Activated CD4-positive, CD25-positive, alpha-beta regulatory T cell treated with anti-CD3 and anti-CD28 coated beads, Interleukin-2, amount 50 U/mL, for 16 hours (primary cell): ENCODE results near the gene CYP4F12.
"Not testable (repeated sequence)": the region's sequence is repeated elsewhere in the genome, so short reads cannot be mapped to it uniquely, and the experiment has no call there.

Source experiments
- DNase-seq: peaks from one replicate; pipeline ENCODE4 v3.0.0-alpha.2; 2020; ENCODE audit warnings: low read depth, low spot score

Gene CYP4F12

GRCh38 chr19:15649526-15649925, 23.4 kb upstream of the CYP4F12 start:
- no peak for DNase-seq

GRCh38 chr19:15650123-15650522, 22.8 kb upstream of the CYP4F12 start:
- DNase-seq = not testable (repeated sequence)

DNA sequence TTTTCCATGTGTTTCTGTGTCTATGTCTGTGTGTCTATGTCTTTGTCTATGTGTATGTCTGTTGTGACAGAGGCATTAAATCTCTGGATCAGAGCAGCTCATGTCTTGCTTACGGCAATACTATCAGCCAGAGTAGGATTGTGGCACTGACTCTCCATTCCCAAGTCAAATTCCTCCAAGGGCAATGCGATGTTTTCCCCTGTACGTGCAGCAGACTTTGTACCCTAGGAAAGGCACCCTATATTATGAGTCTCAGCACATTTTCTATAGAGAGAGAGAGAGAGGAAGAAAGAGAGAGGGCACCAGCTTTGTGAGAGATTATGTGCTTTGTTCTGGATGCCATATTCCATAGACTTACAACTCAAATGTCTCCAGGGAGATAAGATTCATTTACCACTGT, 21.1 kb upstream of the CYP4F12 start:
- no peak for DNase-seq

DNA sequence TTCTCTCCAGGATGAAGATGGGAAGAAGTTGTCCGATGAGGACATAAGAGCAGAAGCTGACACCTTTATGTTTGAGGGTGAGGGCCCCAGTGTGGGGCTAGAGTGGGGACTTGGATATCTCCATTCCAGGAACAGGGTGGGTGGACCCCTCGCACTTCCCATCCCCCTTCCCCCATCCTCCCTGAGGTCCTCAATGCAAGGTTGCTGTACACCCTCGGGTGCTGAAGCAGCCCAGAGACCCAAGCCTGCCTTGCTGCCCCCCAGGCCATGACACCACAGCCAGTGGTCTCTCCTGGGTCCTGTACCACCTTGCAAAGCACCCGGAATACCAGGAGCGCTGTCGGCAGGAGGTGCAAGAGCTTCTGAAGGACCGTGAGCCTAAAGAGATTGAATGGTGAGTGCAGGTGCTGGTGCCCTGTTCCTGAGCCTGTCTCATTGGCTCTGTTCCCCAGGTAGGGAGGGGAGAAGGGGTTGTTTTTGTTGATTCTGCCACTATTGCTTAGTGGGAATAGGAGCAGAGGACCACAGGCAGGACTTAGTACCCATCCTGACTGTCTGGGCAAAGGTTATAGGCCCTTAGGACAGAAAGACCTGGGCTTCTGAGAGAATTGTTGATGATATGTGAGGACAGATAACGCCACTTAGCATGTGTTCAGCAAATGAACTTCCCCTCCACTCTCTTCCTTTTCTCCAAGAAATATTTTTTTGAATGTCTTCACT, 20.2 kb upstream of the CYP4F12 start:
- DNase-seq = no peak

GRCh38 chr19:15656467-15656866, 16.4 kb upstream of the CYP4F12 start:
- no peak for DNase-seq

- no peak for DNase-seq
These were observed 9.6 kb upstream of the CYP4F12 start for GRCh38 chr19:15663247-15663646.

GRCh38 chr19:15666186-15666585, 6.7 kb upstream of the CYP4F12 start:
- DNase-seq = no peak

DNA sequence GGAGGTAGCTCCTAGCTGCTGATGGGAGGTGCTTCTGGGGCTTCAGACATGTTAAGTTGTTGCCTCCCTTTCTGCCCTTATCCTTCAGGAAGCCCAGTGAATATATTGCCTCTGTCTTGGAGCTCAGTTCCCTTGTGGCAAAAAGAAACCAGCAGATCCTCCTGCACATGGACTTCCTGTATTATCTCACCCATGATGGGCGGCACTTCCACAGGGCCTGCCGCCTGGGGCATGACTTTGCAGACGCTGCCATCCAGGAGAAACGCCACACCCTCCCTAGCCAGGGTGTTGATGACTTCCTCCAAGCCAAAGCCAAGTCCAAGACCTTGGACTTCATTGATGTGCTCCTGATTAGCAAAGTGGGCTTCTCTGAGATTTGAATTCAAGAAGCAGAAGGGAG, 6.0 kb upstream of the CYP4F12 start:
- DNase-seq = no peak

DNA sequence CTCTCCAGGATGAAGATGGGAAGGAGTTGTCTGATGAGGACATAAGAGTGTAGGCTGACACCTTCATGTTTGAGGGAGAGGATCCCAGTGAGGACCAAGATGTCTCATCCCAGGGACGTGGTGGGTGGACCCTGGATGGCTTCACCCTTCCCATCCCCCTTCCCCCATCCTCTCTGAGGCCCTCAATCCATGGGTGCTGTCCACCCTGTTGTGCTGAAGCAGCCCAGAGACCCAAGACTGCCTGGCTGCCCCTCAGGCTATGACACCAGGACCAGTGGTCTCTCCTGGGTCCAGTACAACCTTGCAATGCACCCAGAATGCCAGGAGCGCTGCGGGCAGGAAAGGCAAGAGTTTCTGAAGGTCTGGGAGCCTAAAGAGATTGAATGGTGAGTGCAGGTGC, 3.4 kb upstream of the CYP4F12 start:
- DNase-seq = no peak

DNA sequence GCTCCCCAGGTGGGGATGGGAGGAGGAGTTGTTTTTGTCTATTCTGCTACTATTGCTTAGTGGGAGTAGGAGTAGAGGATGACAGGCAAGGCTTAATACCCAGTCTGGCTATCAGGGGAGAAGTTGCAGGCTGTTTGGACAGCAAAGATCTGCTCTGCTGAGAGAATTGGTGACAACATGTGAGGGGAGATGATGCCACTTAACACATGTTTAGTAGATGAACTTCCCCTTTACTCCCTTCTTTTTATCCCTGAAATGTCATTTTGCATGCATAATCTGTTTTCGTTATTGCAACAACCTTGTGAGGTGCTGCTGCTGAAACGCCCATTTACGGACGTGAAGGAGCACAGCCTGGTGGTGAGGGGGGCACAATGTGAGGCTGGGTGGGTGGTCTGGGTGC, 3.0 kb upstream of the CYP4F12 start:
- DNase-seq = no peak

GRCh38 chr19:15671237-15671821, 1.6 kb upstream of the CYP4F12 start:
- no peak for DNase-seq

GRCh38 chr19:15671891-15672579, 852 bp upstream of the CYP4F12 start:
- no peak for DNase-seq

DNA sequence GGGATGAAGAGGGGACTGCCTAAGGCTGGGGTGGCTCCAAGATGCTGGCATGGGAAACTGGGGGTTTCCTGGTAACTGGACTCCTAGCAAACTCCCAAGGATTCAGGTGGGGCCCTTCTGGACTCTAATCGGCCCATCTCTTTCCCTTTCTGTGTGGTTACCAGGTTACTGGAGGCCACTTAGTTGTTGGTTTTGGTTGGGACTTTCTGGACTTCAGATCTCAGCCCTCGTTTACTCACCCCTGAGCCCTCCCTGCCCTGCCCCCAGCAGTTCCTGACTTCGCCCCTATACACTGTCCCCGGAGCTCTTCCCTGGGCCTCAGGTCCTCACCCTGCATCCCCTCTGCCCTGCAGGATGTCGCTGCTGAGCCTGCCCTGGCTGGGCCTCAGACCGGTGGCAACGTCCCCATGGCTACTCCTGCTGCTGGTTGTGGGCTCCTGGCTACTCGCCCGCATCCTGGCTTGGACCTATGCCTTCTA, 328 bp downstream of the CYP4F12 start:
- DNase-seq = no peak

DNA sequence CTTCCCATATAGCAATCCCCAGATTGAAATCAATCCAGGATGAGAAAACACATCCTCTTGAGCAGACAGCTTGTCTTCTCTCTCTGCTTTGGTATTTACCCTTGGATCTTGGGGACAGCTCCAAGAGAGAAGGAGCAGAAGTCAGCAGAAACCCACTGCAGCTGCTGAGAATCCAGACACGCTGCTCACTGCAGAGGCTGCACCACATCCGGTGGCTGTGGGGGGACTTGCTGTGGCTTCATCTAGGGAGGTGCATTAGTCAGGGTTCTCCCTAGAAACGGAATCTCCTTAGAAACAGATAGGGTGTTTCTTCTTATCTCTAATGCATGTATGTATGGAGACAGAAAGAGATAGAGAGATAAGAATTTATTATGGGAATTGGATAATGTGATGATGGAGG, 2.7 kb downstream of the CYP4F12 start:
- DNase-seq = no peak

DNA sequence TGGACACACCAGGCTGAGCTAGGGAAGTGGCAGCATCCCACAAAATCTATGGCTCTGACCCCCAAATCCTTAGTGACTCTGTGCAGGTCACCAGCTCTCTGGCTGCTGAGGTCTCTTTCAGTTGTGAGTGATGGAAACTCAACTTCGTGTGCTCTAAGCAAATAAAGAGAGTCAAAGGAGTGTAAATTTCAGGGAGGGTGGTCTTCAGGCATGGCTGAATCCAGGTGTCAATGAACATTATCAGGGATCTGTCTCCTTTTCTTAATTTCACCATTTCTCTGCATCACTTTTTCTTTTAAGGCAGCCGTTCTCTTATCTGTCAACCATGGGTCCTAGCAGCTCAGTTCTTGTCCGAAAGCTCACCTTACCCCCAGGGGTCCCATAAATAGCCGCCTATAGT, 6.2 kb downstream of the CYP4F12 start:
- DNase-seq = no peak

GRCh38 chr19:15679865-15680264, 7.0 kb downstream of the CYP4F12 start:
- DNase-seq = not testable (repeated sequence)

DNA sequence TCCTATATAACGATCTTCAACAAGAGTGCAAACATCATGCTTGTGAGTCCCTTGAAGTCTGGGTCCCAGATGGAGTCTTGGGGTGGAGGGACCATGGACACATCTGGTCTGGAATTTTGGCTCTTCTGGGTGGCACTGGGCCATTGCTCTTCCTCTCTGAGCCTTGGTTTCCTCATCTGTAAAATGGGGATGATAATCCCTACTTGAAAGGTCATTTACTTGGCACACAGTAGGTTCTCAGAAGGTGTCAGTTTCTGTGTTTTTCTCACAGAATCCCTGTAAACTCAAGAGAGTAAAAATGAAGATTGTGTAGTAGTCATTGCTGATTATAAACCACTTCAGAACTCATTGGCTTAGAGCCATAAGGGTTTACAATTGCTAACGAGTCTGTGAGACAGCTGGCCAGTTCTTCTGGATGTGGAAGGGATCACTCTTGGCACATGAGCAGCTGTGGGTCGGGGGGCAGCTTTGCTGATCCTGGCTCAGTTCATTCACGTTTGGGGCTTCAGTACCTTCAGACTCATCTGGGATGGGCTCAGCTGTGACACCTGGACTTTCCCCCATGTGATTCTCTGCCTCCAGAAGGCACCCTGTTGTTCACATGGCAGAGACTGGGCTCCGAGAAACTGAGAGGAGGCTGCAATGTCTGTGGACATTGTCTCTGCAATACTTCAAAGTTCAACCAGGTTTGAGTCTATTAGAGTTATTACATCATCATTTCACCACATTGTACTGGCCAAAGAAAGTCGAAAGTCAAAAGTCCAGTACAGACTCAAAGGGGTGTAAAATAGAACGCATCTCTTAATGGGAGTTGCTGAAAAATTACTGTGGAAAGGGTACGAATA, 7.8 kb downstream of the CYP4F12 start:
- no peak for DNase-seq

DNA sequence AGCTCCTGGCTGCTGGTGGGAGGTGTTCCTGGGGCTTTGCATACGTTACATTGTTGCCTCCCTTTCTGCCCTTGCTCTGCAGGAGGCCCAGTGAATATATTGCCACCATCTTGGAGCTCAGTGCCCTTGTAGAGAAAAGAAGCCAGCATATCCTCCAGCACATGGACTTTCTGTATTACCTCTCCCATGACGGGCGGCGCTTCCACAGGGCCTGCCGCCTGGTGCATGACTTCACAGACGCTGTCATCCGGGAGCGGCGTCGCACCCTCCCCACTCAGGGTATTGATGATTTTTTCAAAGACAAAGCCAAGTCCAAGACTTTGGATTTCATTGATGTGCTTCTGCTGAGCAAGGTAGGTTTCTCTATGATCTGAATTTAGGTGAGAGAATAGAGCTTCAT, 10.5 kb downstream of the CYP4F12 start:
- DNase-seq = no peak

GRCh38 chr19:15684828-15685227, 11.9 kb downstream of the CYP4F12 start:
- no peak for DNase-seq

DNA sequence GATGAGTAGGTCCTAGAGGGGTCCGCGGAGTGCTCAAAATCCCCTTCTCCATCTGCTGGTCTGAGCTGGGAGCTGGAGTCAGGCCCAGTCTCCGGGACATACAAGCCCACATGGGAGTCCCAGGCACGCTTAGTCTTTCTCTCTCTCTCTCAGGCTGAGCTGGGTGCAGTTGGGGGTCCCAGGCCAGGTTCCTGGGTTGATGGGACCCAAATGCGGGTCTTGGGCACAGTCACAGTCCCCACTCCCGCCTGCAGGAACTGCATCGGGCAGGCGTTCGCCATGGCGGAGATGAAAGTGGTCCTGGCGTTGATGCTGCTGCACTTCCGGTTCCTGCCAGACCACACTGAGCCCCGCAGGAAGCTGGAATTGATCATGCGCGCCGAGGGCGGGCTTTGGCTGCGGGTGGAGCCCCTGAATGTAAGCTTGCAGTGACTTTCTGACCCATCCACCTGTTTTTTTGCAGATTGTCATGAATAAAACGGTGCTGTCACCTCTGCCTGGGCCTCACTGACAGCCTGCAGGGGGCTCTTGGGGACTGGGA, 23.8 kb downstream of the CYP4F12 start:
- DNase-seq = no peak

DNA sequence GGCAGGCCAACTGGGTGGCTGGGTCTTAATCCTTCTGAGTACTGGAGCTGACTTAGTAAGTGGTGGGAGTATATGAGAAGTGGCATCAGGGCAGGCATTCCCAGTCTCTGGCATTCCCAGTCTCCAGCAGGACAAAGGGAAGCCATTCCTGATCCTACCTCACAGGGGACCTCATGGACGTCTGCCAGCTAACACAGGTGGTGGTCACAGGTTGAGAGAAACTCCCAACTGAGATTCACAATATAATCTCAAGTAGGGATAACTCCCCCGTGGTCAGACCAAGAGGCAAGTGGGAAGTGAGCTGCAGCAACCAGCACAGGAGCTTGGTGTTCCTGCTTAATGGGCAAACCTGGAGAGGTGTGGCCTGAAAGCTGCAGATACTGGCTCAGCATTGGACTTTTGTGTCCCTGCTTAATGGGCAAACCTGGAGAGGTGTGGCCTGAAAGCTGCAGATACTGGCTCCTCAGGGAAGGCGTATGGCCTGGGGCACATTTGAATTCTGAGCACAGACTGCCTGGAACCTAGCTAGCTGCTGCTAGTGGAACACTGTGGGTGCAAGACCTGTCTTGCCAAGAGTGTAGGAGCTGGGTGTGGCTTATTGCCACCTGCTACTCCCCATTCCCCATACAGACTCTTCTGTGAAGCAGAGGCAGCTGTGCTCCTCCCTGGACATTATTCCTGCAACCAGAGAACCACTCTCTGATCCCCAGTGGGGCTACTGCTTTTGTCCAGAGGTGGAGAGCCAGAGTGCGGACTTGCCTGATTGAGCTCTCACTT, 29.1 kb downstream of the CYP4F12 start:
- no peak for DNase-seq
